ENCODE data around the gene SBNO2. TPM values are rescaled to one million over a fixed set of nuclear protein-coding genes. Genes with fewer than 3 reads are reported as not detected.

Gene SBNO2
- total RNA-seq (2022): 99.6 and 123 TPM in 2 replicates
- percentile 55 among the genes with signal in this experiment for Bru-seq, nascent RNA
- percentile 72 among the genes with signal in this experiment for BruChase-seq, experiment 1, labeled RNA remaining after a 6-hour chase
- percentile 59 among the genes with signal in this experiment for BruChase-seq, experiment 2, labeled RNA remaining after a 2-hour chase
- long read RNA-seq, full-length matches to known transcripts: 53 of 126 reads
- long read RNA-seq, partial matches to known transcripts: 21 of 126 reads
- long read RNA-seq, other reads (novel, unspliced or antisense): 52 of 126 reads

GRCh38 chr19:1173845-1174809, at the start of gene SBNO2:
TSS of gene SBNO2 (minus strand) at chr19:1174268. CDS start at chr19:1154276, 19,992 bp downstream.
- H3K4me3 Mint-ChIP-seq (ENCODE audit: unreplicated experiment): peak within 1 kb of the TSS; percentile 75
- H3K27me3 Mint-ChIP-seq (ENCODE audit: insufficient read depth, unreplicated experiment): no peaks in the 10 kb centered on the region
- POLR2A ChIA-PET: interaction anchor here (0.6 to 1.8 kb wide), 9 partner anchors 10 to 148 kb away, joined by 3 to 7 read pairs (median 3); partner anchors contain the start of genes CIRBP and CNN2
- CTCF ChIA-PET: interaction anchor here (0.6 to 1.4 kb wide), 2 partner anchors 13 to 26 kb away, joined by 4 read pairs; no protein-coding TSS in a partner anchor
- intact Hi-C loops (cut with micrococcal nuclease): no loop called here
- peaks cover 13% of the 10 kb centered on the region for H3K36me3 Mint-ChIP-seq (ENCODE audit: insufficient read depth, unreplicated experiment)
- H3K9me3 Mint-ChIP-seq (ENCODE audit: unreplicated experiment): no peaks in the 10 kb centered on the region
- BruUV-seq (replicated peaks): no TSS peak
- H3K27ac Mint-ChIP-seq (ENCODE audit: low read depth, unreplicated experiment): peak within 1 kb of the TSS; percentile 95
- DNase-seq (ENCODE audit: unreplicated experiment): peak; percentile 87
- TF ChIP-seq CTCF (IDR thresholded peaks at IDR 0.05; ENCODE audit: unreplicated experiment): no peak
- H3K4me1 Mint-ChIP-seq (ENCODE audit: insufficient read depth, unreplicated experiment): peaks cover 32% of the 10 kb centered on the region

- Mint-ChIP-seq H3K36me3 (ENCODE audit: insufficient read depth, unreplicated experiment) (peaks cover 20% of the 10 kb centered on the region), H3K27me3 (ENCODE audit: insufficient read depth, unreplicated experiment) (no peaks in the 10 kb centered on the region), H3K4me3 (ENCODE audit: unreplicated experiment) (no peak overlapping the region), H3K27ac (ENCODE audit: low read depth, unreplicated experiment) (no peak overlapping the region), H3K9me3 (ENCODE audit: unreplicated experiment) (no peaks in the 10 kb centered on the region), H3K4me1 (ENCODE audit: insufficient read depth, unreplicated experiment) (no peaks in the 10 kb centered on the region)
- intact Hi-C loops (cut with micrococcal nuclease): no loop called here
- no TSS peak for BruUV-seq (replicated peaks)
- POLR2A ChIA-PET: interaction anchor here (0.6 to 0.7 kb wide), 3 partner anchors 8 to 227 kb away, joined by 3 to 4 read pairs (median 4); no protein-coding TSS in a partner anchor
- no peak for DNase-seq (ENCODE audit: unreplicated experiment)
- CTCF ChIA-PET: interaction anchor here (1.4 to 1.7 kb wide), 2 partner anchors 142 to 238 kb away, joined by 4 to 6 read pairs; no protein-coding TSS in a partner anchor
- peak; percentile 39 for TF ChIP-seq CTCF (IDR thresholded peaks at IDR 0.05; ENCODE audit: unreplicated experiment)
Measured at GRCh38 chr19:1223018-1223855, 49.2 kb upstream of the SBNO2 start.

GRCh38 chr19:1222394-1222793, 48.3 kb upstream of the SBNO2 start:
- intact Hi-C loops (cut with micrococcal nuclease): no loop called here
- Mint-ChIP-seq H3K4me1 (ENCODE audit: insufficient read depth, unreplicated experiment) (no peaks in the 10 kb centered on the region), H3K9me3 (ENCODE audit: unreplicated experiment) (no peaks in the 10 kb centered on the region), H3K4me3 (ENCODE audit: unreplicated experiment) (no peak overlapping the region), H3K27ac (ENCODE audit: low read depth, unreplicated experiment) (no peak overlapping the region), H3K27me3 (ENCODE audit: insufficient read depth, unreplicated experiment) (no peaks in the 10 kb centered on the region), H3K36me3 (ENCODE audit: insufficient read depth, unreplicated experiment) (peaks cover 22% of the 10 kb centered on the region)
- BruUV-seq (replicated peaks): no TSS peak
- POLR2A ChIA-PET: interaction anchor here (0.7 kb wide), 1 partner anchor 226 kb away, joined by 4 read pairs; no protein-coding TSS in a partner anchor
- peak; percentile 12 for TF ChIP-seq CTCF (IDR thresholded peaks at IDR 0.05; ENCODE audit: unreplicated experiment)
- CTCF ChIA-PET: interaction anchor here (1.1 to 1.7 kb wide), 3 partner anchors 67 to 237 kb away, joined by 4 to 6 read pairs (median 4); no protein-coding TSS in a partner anchor
- DNase-seq (ENCODE audit: unreplicated experiment): no peak

Measured in MCF 10A (cell line).